AG09309 (cell line): ENCODE measurements around the gene SESTD1.
"Not testable (repeated sequence)": the region's sequence is repeated elsewhere in the genome, so short reads cannot be mapped to it uniquely, and the experiment has no call there.

Source experiments
- DNase-seq: peaks from one replicate; pipeline ENCODE4 v3.0.0-alpha.2; 2010; ENCODE audit warnings: low read depth
- H3K4me3 ChIP-seq: 2 replicates; pipeline ENCODE4 v1.5.1; 2011; ENCODE audit warnings: mild to moderate bottlenecking, low read depth, low read length, moderate library complexity; ENCODE audit not compliant: control insufficient read depth
- CTCF ChIP-seq: IDR thresholded peaks from 2 replicates; pipeline ENCODE4 v1.5.1; 2011; ENCODE audit warnings: mild to moderate bottlenecking, low read depth, low read length, inconsistent platforms; ENCODE audit not compliant: insufficient read depth, control insufficient read depth; ENCODE audit errors: missing control alignments

Gene SESTD1

DNA sequence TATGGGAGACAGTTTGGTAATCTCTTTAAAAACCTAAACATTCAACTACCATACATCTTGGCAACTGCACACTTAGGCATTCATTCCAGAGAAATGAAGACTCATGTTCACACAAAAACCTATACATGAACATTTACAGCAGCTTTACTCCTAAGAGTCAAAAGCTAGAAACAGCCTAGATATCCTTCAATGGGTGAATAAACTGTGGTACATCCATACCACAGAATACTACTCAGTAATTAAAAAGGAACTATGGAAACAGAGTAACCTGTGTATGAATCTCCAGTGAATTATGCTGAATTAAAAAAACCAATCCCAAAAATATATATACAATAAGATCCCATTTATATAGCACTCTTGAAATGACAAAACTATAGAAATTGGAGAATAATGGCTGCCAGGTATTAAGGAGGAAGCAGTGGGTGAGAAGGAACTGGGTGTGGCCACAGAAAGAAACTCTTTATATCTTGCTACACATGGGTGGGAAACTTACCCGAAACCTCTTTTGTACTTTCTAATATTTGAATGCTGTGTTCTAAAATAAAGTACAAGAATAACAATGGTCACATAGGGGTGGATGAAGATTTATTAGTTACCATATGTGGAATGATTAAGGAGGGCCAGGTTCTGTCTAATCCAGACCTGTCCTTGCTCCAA lies 13.7 kb downstream of the SESTD1 start:
- no peak for TF ChIP-seq CTCF
- no peak for DNase-seq
- no peak overlapping the region for H3K4me3 ChIP-seq

DNA sequence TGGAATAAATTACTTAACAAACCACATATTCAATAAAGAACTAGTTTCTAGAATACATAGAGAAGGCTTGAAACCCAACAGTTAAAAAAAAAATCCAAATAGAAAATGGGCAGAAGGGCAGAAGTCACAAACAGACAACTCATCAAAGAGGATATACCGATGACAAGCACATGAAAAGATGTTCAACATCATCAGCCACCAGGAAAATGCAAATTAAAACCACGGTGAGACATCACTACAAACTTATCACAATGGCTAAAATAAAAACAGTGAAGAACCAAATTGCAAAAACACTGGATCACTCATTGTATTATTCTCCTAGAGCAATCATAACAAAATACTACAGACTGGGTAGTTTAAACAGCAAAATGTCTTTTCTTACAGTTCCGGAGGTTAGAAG lies 14.5 kb downstream of the SESTD1 start:
- no peak overlapping the region for H3K4me3 ChIP-seq
- DNase-seq, result no peak
- TF ChIP-seq CTCF, result no peak

GRCh38 chr2:179248024-179248348 lies 16.6 kb downstream of the SESTD1 start:
- DNase-seq, result no peak
- H3K4me3 ChIP-seq, result no peak overlapping the region
- no peak for TF ChIP-seq CTCF

DNA sequence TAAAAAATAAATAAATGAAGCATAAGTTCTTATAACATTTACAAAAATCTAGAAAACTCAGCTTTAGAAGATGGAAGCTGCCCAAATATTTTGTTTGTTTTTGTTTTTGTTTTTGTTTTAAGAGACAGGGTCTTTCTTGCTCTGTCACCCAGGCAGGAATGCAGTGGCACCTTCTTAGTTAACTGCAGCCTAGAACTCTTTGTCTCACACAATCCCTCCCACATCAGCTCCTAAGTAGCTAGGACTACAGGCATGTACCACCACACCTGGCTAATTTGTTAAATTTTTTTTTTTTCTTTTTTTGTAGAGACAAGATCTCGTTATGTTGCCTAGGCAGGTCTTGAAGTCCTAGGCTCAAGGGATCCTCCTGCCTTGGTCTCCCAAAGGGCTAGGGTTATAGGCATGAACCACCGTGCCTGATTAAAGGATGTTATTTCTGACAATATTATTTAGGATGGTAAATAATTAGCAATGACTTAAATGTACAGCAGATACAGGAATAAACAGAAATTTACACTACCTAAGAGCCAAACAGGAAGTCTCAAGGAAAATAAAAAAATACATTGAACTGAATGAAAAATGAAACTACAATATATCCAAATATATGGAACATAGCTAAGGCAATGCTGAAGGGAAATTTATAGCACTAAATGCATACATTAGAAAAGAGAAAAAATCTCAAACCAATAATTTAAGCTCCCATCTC lies 17.2 kb downstream of the SESTD1 start:
- no peak for TF ChIP-seq CTCF
- DNase-seq, result no peak
- no peak overlapping the region for H3K4me3 ChIP-seq

DNA sequence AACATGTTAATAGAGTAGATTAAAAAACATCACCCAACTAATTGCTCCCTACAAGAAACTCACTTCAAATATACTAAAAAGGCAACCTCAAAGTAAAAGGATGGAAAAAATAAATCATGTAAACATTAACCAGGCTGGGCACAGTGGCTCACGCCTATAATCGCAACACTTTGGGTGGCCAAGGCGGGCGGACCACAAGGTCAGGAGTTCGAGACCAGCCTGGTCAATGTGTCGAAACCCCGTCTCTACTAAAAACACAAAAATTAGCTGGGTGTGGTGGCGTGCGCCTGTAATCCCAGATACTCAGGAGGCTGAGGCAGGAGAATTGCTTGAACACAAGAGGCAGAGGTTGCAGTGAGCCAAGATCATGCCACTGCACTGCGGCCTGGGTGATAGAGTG lies 18.8 kb downstream of the SESTD1 start:
- DNase-seq, H3K4me3 ChIP-seq: not testable (repeated sequence)

DNA sequence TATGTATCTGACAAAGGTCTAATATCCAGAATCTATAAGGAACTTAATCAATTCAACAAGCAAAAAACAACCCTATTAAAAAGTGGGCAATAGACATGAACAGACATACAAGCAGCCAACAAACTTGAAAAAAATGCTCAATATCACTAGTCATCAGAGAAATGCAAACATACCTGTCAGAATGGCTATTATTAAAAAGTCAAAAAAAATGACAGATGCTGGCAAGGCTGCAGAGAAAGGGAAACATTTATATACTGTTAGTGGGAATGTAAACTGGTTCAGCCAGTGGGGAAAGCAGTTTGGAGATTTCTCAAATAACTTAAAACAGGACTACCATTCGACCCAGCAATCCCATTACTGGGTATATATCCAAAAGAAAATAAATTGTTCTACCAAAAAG lies 21.6 kb downstream of the SESTD1 start:
- TF ChIP-seq CTCF, result no peak
- H3K4me3 ChIP-seq, result no peak overlapping the region
- no peak for DNase-seq

GRCh38 chr2:179240481-179241451 lies 23.9 kb downstream of the SESTD1 start:
- TF ChIP-seq CTCF, result no peak
- no peak overlapping the region for H3K4me3 ChIP-seq
- no peak for DNase-seq
